CD8-positive, alpha-beta memory T cell (primary cell): ENCODE data around the gene UBE2G2. TPM values are rescaled to one million over a fixed set of nuclear protein-coding genes. Genes with fewer than 3 reads are reported as not detected.

Experiments used
- CTCF ChIA-PET: fragments of 350-600 bp; sonication (Branson Sonifier 250); formaldehyde crosslinking; loops from one replicate; lab custom pipeline; 2021; ENCODE audit warnings: antibody characterized with exemption; lab: Charles Lee
- POLR2A ChIA-PET: fragments of 350-600 bp; sonication (Branson Sonifier 250); formaldehyde crosslinking; loops from one replicate; lab custom pipeline; 2021; ENCODE audit warnings: antibody characterized with exemption; lab: Charles Lee
- DNase-seq, 5 donors: peaks; one replicate each; pipeline versions ENCODE4 v3.0.0 to v3.0.0-alpha.2; 2020 to 2022; ENCODE audit warnings: mixed read lengths in 1 of 5
- H3K27ac ChIP-seq: one replicate; pipeline ENCODE4 v1.7.0; 2013; ENCODE audit warnings: low read depth, mild to moderate bottlenecking, low read length, moderate library complexity
- H3K27me3 ChIP-seq: 2 replicates; pipeline ENCODE4 v1.7.0; 2013; ENCODE audit warnings: low read length, mild to moderate bottlenecking; ENCODE audit not compliant: insufficient read depth, poor library complexity, severe bottlenecking
- H3K36me3 ChIP-seq: 2 replicates; pipeline ENCODE4 v1.7.0; 2013; ENCODE audit warnings: mild to moderate bottlenecking, low read length, moderate library complexity; ENCODE audit not compliant: insufficient read depth
- H3K4me1 ChIP-seq: 2 replicates; pipeline ENCODE4 v1.7.0; 2013; ENCODE audit warnings: mild to moderate bottlenecking, low read length, moderate library complexity; ENCODE audit not compliant: insufficient read depth
- H3K4me3 ChIP-seq: 2 replicates; pipeline ENCODE4 v1.7.0; 2013; ENCODE audit warnings: mild to moderate bottlenecking, low read length
- H3K9me3 ChIP-seq: 2 replicates; pipeline ENCODE4 v1.7.0; 2013; ENCODE audit warnings: mild to moderate bottlenecking, low read length
- H3K27ac Mint-ChIP-seq, 8 donors: one replicate each; pipeline ENCODE4 v1.8.0; 2020 to 2021; ENCODE audit warnings: mixed read lengths in 8 of 8, mild to moderate bottlenecking in 6 of 8, inconsistent platforms in 3 of 8, moderate library complexity in 3 of 8
- H3K27me3 Mint-ChIP-seq, 2 donors: one replicate each; pipeline ENCODE4 v1.8.0; 2020 to 2021; ENCODE audit warnings: mixed read lengths in 2 of 2, mild to moderate bottlenecking in 1 of 2, moderate library complexity in 1 of 2
- H3K36me3 Mint-ChIP-seq, 3 donors: one replicate each; pipeline ENCODE4 v1.8.0; 2020 to 2021; ENCODE audit warnings: mixed read lengths in 3 of 3, inconsistent platforms in 1 of 3, mild to moderate bottlenecking in 1 of 3
- H3K4me1 Mint-ChIP-seq, 3 donors: one replicate each; pipeline ENCODE4 v1.8.0; 2020 to 2021; ENCODE audit warnings: mixed read lengths in 3 of 3, inconsistent platforms in 1 of 3, mild to moderate bottlenecking in 1 of 3
- H3K4me3 Mint-ChIP-seq, 7 donors: one replicate each; pipeline ENCODE4 v1.8.0; 2020 to 2021; ENCODE audit warnings: mixed read lengths in 7 of 7, mild to moderate bottlenecking in 6 of 7, moderate library complexity in 4 of 7, inconsistent platforms in 2 of 7
- H3K9me3 Mint-ChIP-seq, 5 donors: one replicate each; pipeline ENCODE4 v1.8.0; 2020 to 2022; ENCODE audit warnings: mixed read lengths in 5 of 5, mild to moderate bottlenecking in 3 of 5, moderate library complexity in 2 of 5, inconsistent platforms in 1 of 5
- polyA plus RNA-seq: library from polyadenylated mRNA; unstranded; fragments of 300-500 nt; fragmentation: Illumina TruSeq; gene quantifications from one replicate; pipeline ENCODE4 v1.2.3, GENCODE V29; 2021
- total RNA-seq, 2 experiments: library from RNA; stranded (reverse); gene quantifications; one replicate each; pipeline ENCODE4 v1.2.3, GENCODE V29; 2021

UBE2G2 gene
- total and polyA plus RNA-seq, 3 experiments from 2014 or later: 60.1 to 116 (median 112) TPM

- Mint-ChIP-seq H3K36me3 (no peaks in the 10 kb centered on the region), H3K9me3 (no peaks in the 10 kb centered on the region), H3K4me3 (no peak overlapping the region), H3K27me3 (peaks cover 15 to 46% of the 10 kb centered on the region in 2 donors), H3K4me1 (peaks cover 3 to 5% (median 4%) of the 10 kb centered on the region in 3 donors), H3K27ac (no peak overlapping the region)
- CTCF ChIA-PET: no interaction called here
- DNase-seq: no peak
- Histone ChIP-seq H3K4me3 (no peak overlapping the region), H3K27ac (no peak overlapping the region), H3K36me3 (no peaks in the 10 kb centered on the region), H3K27me3 (peaks cover 6% of the 10 kb centered on the region), H3K9me3 (no peaks in the 10 kb centered on the region), H3K4me1 (peaks cover 3% of the 10 kb centered on the region)
- POLR2A ChIA-PET: no interaction called here
These were observed 72.9 kb downstream of the UBE2G2 start for GRCh38 chr21:44728716-44729115.

GRCh38 chr21:44727757-44728156 is 73.9 kb downstream of the UBE2G2 start:
- Mint-ChIP-seq H3K4me1 (peaks cover 9 to 12% (median 11%) of the 10 kb centered on the region in 3 donors), H3K9me3 (no peaks in the 10 kb centered on the region), H3K27me3 (peaks cover 20 to 48% of the 10 kb centered on the region in 2 donors), H3K4me3 (no peak overlapping the region), H3K27ac (no peak overlapping the region), H3K36me3 (no peaks in the 10 kb centered on the region)
- no peak for DNase-seq
- H3K9me3 ChIP-seq: no peaks in the 10 kb centered on the region
- peaks cover 13% of the 10 kb centered on the region for H3K4me1 ChIP-seq
- POLR2A ChIA-PET: no interaction called here
- H3K36me3 ChIP-seq: no peaks in the 10 kb centered on the region
- H3K27ac ChIP-seq: no peak overlapping the region
- CTCF ChIA-PET: no interaction called here
- peaks cover 12% of the 10 kb centered on the region for H3K27me3 ChIP-seq
- no peak overlapping the region for H3K4me3 ChIP-seq

- no peaks in the 10 kb centered on the region for H3K9me3 Mint-ChIP-seq
- peaks cover 22 to 53% of the 10 kb centered on the region in 2 donors for H3K27me3 Mint-ChIP-seq
- Histone ChIP-seq H3K27me3 (peaks cover 16% of the 10 kb centered on the region), H3K27ac (no peak overlapping the region), H3K4me3 (no peak overlapping the region), H3K9me3 (no peaks in the 10 kb centered on the region), H3K36me3 (no peaks in the 10 kb centered on the region), H3K4me1 (peaks cover 15% of the 10 kb centered on the region)
- no peak for DNase-seq
- H3K4me3 Mint-ChIP-seq: no peak overlapping the region
- no peak overlapping the region for H3K27ac Mint-ChIP-seq
- POLR2A ChIA-PET: no interaction called here
- CTCF ChIA-PET: no interaction called here
- no peaks in the 10 kb centered on the region for H3K36me3 Mint-ChIP-seq
- peaks cover 13 to 16% (median 15%) of the 10 kb centered on the region in 3 donors for H3K4me1 Mint-ChIP-seq
These were observed 74.3 kb downstream of the UBE2G2 start for GRCh38 chr21:44727321-44727720.

GRCh38 chr21:44726826-44727225 is 74.8 kb downstream of the UBE2G2 start:
- Mint-ChIP-seq H3K9me3 (no peaks in the 10 kb centered on the region), H3K27me3 (peaks cover 22 to 49% of the 10 kb centered on the region in 2 donors), H3K27ac (no peak overlapping the region), H3K4me1 (peaks cover 13 to 17% (median 15%) of the 10 kb centered on the region in 3 donors), H3K36me3 (no peaks in the 10 kb centered on the region), H3K4me3 (no peak overlapping the region)
- Histone ChIP-seq H3K4me3 (no peak overlapping the region), H3K27ac (no peak overlapping the region), H3K9me3 (no peaks in the 10 kb centered on the region), H3K27me3 (peaks cover 16% of the 10 kb centered on the region), H3K36me3 (no peaks in the 10 kb centered on the region), H3K4me1 (peaks cover 15% of the 10 kb centered on the region)
- ChIA-PET POLR2A (no interaction called here), CTCF (no interaction called here)
- DNase-seq: no peak

- Mint-ChIP-seq H3K4me1 (peaks cover 13 to 17% (median 15%) of the 10 kb centered on the region in 3 donors), H3K27me3 (peaks cover 23 to 52% of the 10 kb centered on the region in 2 donors)
- POLR2A ChIA-PET: no interaction called here
These were observed 76.7 kb downstream of the UBE2G2 start for GRCh38 chr21:44724926-44725325.

GRCh38 chr21:44724196-44724595 is 77.4 kb downstream of the UBE2G2 start:
- no peaks in the 10 kb centered on the region for H3K9me3 ChIP-seq
- peaks cover 15% of the 10 kb centered on the region for H3K4me1 ChIP-seq
- H3K9me3 Mint-ChIP-seq: no peaks in the 10 kb centered on the region
- peaks cover 27 to 53% of the 10 kb centered on the region in 2 donors for H3K27me3 Mint-ChIP-seq
- peak in 1 of 5 donors; percentile 26 for DNase-seq
- no peak overlapping the region for H3K4me3 ChIP-seq
- no peaks in the 10 kb centered on the region for H3K36me3 ChIP-seq
- H3K4me1 Mint-ChIP-seq: peaks cover 13 to 17% (median 15%) of the 10 kb centered on the region in 3 donors
- H3K4me3 Mint-ChIP-seq: peak overlapping the region in 5 of 7 donors; percentile 53 to 71 (median 63)
- ChIA-PET POLR2A (no interaction called here), CTCF (interaction anchor here (1.3 kb wide), 1 partner anchor 214 kb away, joined by 5 read pairs; no protein-coding TSS in a partner anchor)
- no peaks in the 10 kb centered on the region for H3K36me3 Mint-ChIP-seq
- H3K27ac Mint-ChIP-seq: peak overlapping the region in 3 of 8 donors; percentile 14 to 79 (median 47)
- H3K27me3 ChIP-seq: peaks cover 16% of the 10 kb centered on the region
- no peak overlapping the region for H3K27ac ChIP-seq

More at GRCh38 chr21:44724926-44725325, 76.7 kb downstream of the UBE2G2 start:
- Histone ChIP-seq H3K4me1 (peaks cover 15% of the 10 kb centered on the region), H3K27ac (no peak overlapping the region), H3K9me3 (no peaks in the 10 kb centered on the region), H3K27me3 (peaks cover 16% of the 10 kb centered on the region), H3K4me3 (no peak overlapping the region), H3K36me3 (no peaks in the 10 kb centered on the region)
- no peak for DNase-seq
- Mint-ChIP-seq H3K9me3 (no peaks in the 10 kb centered on the region), H3K27ac (no peak overlapping the region), H3K36me3 (no peaks in the 10 kb centered on the region), H3K4me3 (no peak overlapping the region)
- CTCF ChIA-PET: no interaction called here

- DNase-seq: peak in 2 of 5 donors; percentile 46 to 53
- CTCF ChIA-PET: interaction anchor here (0.9 to 1.4 kb wide), 3 partner anchors 10 to 213 kb away, joined by 3 to 5 read pairs (median 4); partner anchors contain the start of gene KRTAP12-3
- no peaks in the 10 kb centered on the region for H3K9me3 Mint-ChIP-seq
- no peak overlapping the region for H3K27ac ChIP-seq
- POLR2A ChIA-PET: no interaction called here
- H3K27ac Mint-ChIP-seq: peak overlapping the region in 5 of 8 donors; percentile 47 to 69 (median 57)
- peaks cover 16% of the 10 kb centered on the region for H3K27me3 ChIP-seq
- no peaks in the 10 kb centered on the region for H3K9me3 ChIP-seq
- peak overlapping the region; percentile 47 for H3K4me3 ChIP-seq
- peak overlapping the region; percentile 7 to 86 (median 78) for H3K4me3 Mint-ChIP-seq
- H3K4me1 ChIP-seq: peaks cover 15% of the 10 kb centered on the region
- H3K36me3 Mint-ChIP-seq: no peaks in the 10 kb centered on the region
- H3K27me3 Mint-ChIP-seq: peaks cover 33 to 61% of the 10 kb centered on the region in 2 donors
- H3K4me1 Mint-ChIP-seq: peaks cover 13 to 17% (median 15%) of the 10 kb centered on the region in 3 donors
- H3K36me3 ChIP-seq: no peaks in the 10 kb centered on the region
These were observed 78.2 kb downstream of the UBE2G2 start for GRCh38 chr21:44723177-44724131.

GRCh38 chr21:44722731-44723130 is 78.9 kb downstream of the UBE2G2 start:
- DNase-seq: no peak
- H3K27me3 Mint-ChIP-seq: peaks cover 31 to 59% of the 10 kb centered on the region in 2 donors
- peaks cover 15% of the 10 kb centered on the region for H3K4me1 ChIP-seq
- no peaks in the 10 kb centered on the region for H3K36me3 Mint-ChIP-seq
- H3K27ac ChIP-seq: no peak overlapping the region
- H3K4me3 Mint-ChIP-seq: peak overlapping the region in 5 of 7 donors; percentile 61 to 82 (median 78)
- H3K27ac Mint-ChIP-seq: peak overlapping the region in 1 of 8 donors; percentile 53
- no peaks in the 10 kb centered on the region for H3K9me3 Mint-ChIP-seq
- peaks cover 16% of the 10 kb centered on the region for H3K27me3 ChIP-seq
- H3K4me1 Mint-ChIP-seq: peaks cover 13 to 17% (median 15%) of the 10 kb centered on the region in 3 donors
- ChIA-PET POLR2A (no interaction called here), CTCF (interaction anchor here (0.9 to 1.4 kb wide), 3 partner anchors 11 to 212 kb away, joined by 3 to 5 read pairs (median 4); partner anchors contain the start of gene KRTAP12-3)
- H3K4me3 ChIP-seq: peak overlapping the region; percentile 47
- no peaks in the 10 kb centered on the region for H3K36me3 ChIP-seq
- no peaks in the 10 kb centered on the region for H3K9me3 ChIP-seq
